ENCODE data around the gene MSH6.

MSH6 gene

GRCh38 chr2:47772343-47772742 is 10.6 kb upstream of the MSH6 start:
- TF ChIP-seq CTCF (IDR thresholded peaks at IDR 0.05): no peak

GRCh38 chr2:47774567-47774966 is 8.4 kb upstream of the MSH6 start:
- no peak for TF ChIP-seq CTCF (IDR thresholded peaks at IDR 0.05)

- no peak for TF ChIP-seq CTCF (IDR thresholded peaks at IDR 0.05)
Measured at GRCh38 chr2:47777277-47777937, 5.5 kb upstream of the MSH6 start.

- no peak for TF ChIP-seq CTCF (IDR thresholded peaks at IDR 0.05)
Measured at GRCh38 chr2:47778698-47779425, 4.1 kb upstream of the MSH6 start.

GRCh38 chr2:47779426-47779790 is 3.5 kb upstream of the MSH6 start:
- no peak for TF ChIP-seq CTCF (IDR thresholded peaks at IDR 0.05)

GRCh38 chr2:47782381-47782670 is 619 bp upstream of the MSH6 start:
- no peak for TF ChIP-seq CTCF (IDR thresholded peaks at IDR 0.05)

GRCh38 chr2:47783486-47784351 is 774 bp downstream of the MSH6 start:
- no peak for TF ChIP-seq CTCF (IDR thresholded peaks at IDR 0.05)
